HG02759 (cell line): ENCODE data around the gene SASS6.

ENCODE experiments used
- ATAC-seq: cut with Tn5 transposase; IDR thresholded peaks from one replicate; pipeline ENCODE4 v1.9.1; 2021; ENCODE audit warnings: mild to moderate bottlenecking, moderate library complexity; ENCODE audit not compliant: unreplicated experiment

Gene SASS6

GRCh38 chr1:100115524-100115923 lies 17.2 kb downstream of the SASS6 start:
- ATAC-seq, result no peak

GRCh38 chr1:100109554-100110066 lies 23.1 kb downstream of the SASS6 start:
- no peak for ATAC-seq

GRCh38 chr1:100107696-100108095 lies 25.0 kb downstream of the SASS6 start:
- no peak for ATAC-seq

GRCh38 chr1:100101564-100101963 lies 31.2 kb downstream of the SASS6 start:
- no peak for ATAC-seq

GRCh38 chr1:100100202-100100601 lies 32.5 kb downstream of the SASS6 start:
- no peak for ATAC-seq

- ATAC-seq, result no peak
Observed at GRCh38 chr1:100090471-100090870, 42.3 kb downstream of the SASS6 start.

- no peak for ATAC-seq
Observed at GRCh38 chr1:100089082-100089481, 43.6 kb downstream of the SASS6 start.

GRCh38 chr1:100087396-100087795 lies 45.3 kb downstream of the SASS6 start:
- no peak for ATAC-seq

- no peak for ATAC-seq
Observed at GRCh38 chr1:100080331-100080730, 52.4 kb downstream of the SASS6 start.

GRCh38 chr1:100077531-100077930 lies 55.2 kb downstream of the SASS6 start:
- peak; percentile 53 for ATAC-seq

- ATAC-seq, result peak; percentile 81
Observed at GRCh38 chr1:100076744-100077143, 56.0 kb downstream of the SASS6 start.

- ATAC-seq, result peak; percentile 6
Observed at GRCh38 chr1:100076319-100076718, 56.4 kb downstream of the SASS6 start.

GRCh38 chr1:100075773-100076172 lies 57.0 kb downstream of the SASS6 start:
- ATAC-seq, result peak; percentile 62

- no peak for ATAC-seq
Observed at GRCh38 chr1:100074604-100075395, 57.9 kb downstream of the SASS6 start.

- ATAC-seq, result no peak
Observed at GRCh38 chr1:100073531-100073930, 59.2 kb downstream of the SASS6 start.

GRCh38 chr1:100070201-100070939 lies 62.4 kb downstream of the SASS6 start:
- ATAC-seq, result no peak

- no peak for ATAC-seq
Observed at GRCh38 chr1:100065969-100066227, 66.8 kb downstream of the SASS6 start.

GRCh38 chr1:100065183-100065968 lies 67.4 kb downstream of the SASS6 start:
- ATAC-seq, result no peak

- ATAC-seq, result no peak
Observed at GRCh38 chr1:100061681-100062080, 71.0 kb downstream of the SASS6 start.

- ATAC-seq, result no peak
Observed at GRCh38 chr1:100053727-100054126, 79.0 kb downstream of the SASS6 start.

- ATAC-seq, result peak; percentile 54
Observed at GRCh38 chr1:100053119-100053518, 79.6 kb downstream of the SASS6 start.
